GM23248 (cell line): ENCODE data around the gene CACNA1B.

ENCODE experiments used
- EZH2 ChIP-seq: fragments of 200-600 bp; sonication (generic); IDR thresholded peaks from 2 replicates; pipeline ENCODE4 v1.6.1; 2018; ENCODE audit warnings: antibody characterized with exemption, mild to moderate bottlenecking; ENCODE audit not compliant: insufficient read depth, poor library complexity, severe bottlenecking
- EZH2phosphoT487 ChIP-seq: fragments of 200-600 bp; sonication (generic); IDR thresholded peaks from 2 replicates; pipeline ENCODE4 v1.6.1; 2018; ENCODE audit warnings: antibody characterized with exemption, moderate library complexity, mild to moderate bottlenecking, low read depth; ENCODE audit not compliant: insufficient read depth

DNA sequence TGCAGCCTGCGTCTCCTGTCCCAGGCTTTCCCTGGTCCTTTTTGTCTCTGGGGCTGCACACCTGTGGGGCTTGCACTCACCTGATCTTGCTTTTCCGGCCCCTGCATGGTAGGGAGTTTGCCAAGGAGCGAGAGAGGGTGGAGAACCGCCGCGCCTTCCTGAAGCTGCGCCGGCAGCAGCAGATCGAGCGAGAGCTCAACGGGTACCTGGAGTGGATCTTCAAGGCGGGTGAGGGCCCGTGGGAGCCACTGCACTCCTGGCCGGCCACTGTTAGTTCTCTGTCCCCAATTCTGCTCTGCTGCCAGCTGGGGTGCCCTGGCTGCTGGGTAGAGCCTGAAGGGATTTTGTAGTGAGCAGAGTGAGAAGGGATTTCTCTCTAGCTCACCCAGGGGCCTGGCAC is 78.0 kb downstream of the CACNA1B start:
- no peak for TF ChIP-seq EZH2
- TF ChIP-seq EZH2phosphoT487, result no peak
